T-helper 2 cell treated with Interferon-gamma antibody and Interleukin-4, amounts not matched to agents 5 μg/mL and 100 μg/mL, for 36 hours (primary cell): ENCODE data around the gene ISX.

Source experiments
- DNase-seq: peaks from one replicate; pipeline ENCODE4 v3.0.0; 2021; ENCODE audit warnings: low spot score
- H3K27ac Mint-ChIP-seq: one replicate; pipeline ENCODE4 v1.8.0; 2021; ENCODE audit warnings: mild to moderate bottlenecking, mixed read lengths
- H3K27me3 Mint-ChIP-seq: one replicate; pipeline ENCODE4 v1.8.0; 2021; ENCODE audit warnings: low read depth, mixed read lengths
- H3K36me3 Mint-ChIP-seq: one replicate; pipeline ENCODE4 v1.8.0; 2021; ENCODE audit warnings: low read depth, mixed read lengths
- H3K4me1 Mint-ChIP-seq: one replicate; pipeline ENCODE4 v1.8.0; 2021; ENCODE audit warnings: low read depth, mixed read lengths
- H3K4me3 Mint-ChIP-seq: one replicate; pipeline ENCODE4 v1.8.0; 2022; ENCODE audit warnings: mild to moderate bottlenecking, moderate library complexity, mixed read lengths
- H3K9me3 Mint-ChIP-seq: one replicate; pipeline ENCODE4 v1.8.0; 2021; ENCODE audit warnings: mixed read lengths

ISX gene

DNA sequence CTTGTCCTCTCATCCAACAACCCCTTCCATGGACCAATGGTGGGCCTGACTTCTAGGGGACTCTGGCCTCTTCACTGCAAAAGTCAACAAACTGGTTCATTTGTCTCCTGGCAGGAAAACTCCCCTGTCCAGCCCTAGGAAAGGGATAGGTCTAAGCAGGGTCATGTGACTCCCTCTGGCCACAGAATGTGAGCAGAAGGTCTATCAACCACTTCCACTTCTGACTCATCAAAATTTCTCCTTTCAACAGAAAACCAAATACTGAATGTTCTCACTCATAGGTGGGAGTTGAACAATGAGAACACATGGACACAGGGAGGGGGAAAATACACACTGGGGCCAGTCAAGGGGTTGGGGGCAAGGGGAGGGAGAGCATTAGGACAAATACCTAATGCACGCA is 1.3 kb upstream of the ISX start:
- no peak overlapping the region for H3K27ac Mint-ChIP-seq
- no peaks in the 10 kb centered on the region for H3K36me3 Mint-ChIP-seq
- peaks cover 8% of the 10 kb centered on the region for H3K4me1 Mint-ChIP-seq
- peak; percentile 4 for DNase-seq
- no peak overlapping the region for H3K4me3 Mint-ChIP-seq
- no peaks in the 10 kb centered on the region for H3K27me3 Mint-ChIP-seq
- H3K9me3 Mint-ChIP-seq: peaks cover 2% of the 10 kb centered on the region

DNA sequence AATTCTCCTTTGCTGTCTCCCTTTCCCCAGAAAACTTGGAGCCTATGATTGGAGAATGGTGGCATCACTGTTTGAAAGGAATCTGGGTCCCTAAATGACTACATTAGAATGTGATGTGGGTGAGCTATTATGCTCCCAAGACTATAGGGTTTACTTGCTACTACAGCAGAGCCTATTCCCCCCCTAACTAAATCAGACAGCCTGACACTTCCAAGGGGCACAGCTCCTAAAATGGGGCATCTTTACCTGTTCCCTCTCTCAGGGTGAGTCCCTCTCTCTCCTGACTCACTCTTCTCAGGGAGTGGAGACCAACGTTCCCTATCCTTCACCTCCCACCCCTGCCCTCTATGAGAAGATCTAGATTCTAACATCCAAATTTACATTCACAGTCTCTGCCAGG is 775 bp upstream of the ISX start:
- H3K27me3 Mint-ChIP-seq: no peaks in the 10 kb centered on the region
- no peaks in the 10 kb centered on the region for H3K36me3 Mint-ChIP-seq
- no peak overlapping the region for H3K4me3 Mint-ChIP-seq
- peaks cover 8% of the 10 kb centered on the region for H3K4me1 Mint-ChIP-seq
- H3K9me3 Mint-ChIP-seq: no peaks in the 10 kb centered on the region
- H3K27ac Mint-ChIP-seq: no peak overlapping the region
- no peak for DNase-seq

- Mint-ChIP-seq H3K36me3 (no peaks in the 10 kb centered on the region), H3K4me3 (no peak overlapping the region), H3K27me3 (no peaks in the 10 kb centered on the region), H3K9me3 (no peaks in the 10 kb centered on the region), H3K4me1 (peaks cover 8% of the 10 kb centered on the region), H3K27ac (no peak overlapping the region)
- no peak for DNase-seq
Measured at GRCh38 chr22:35066768-35067167, 810 bp downstream of the ISX start.

DNA sequence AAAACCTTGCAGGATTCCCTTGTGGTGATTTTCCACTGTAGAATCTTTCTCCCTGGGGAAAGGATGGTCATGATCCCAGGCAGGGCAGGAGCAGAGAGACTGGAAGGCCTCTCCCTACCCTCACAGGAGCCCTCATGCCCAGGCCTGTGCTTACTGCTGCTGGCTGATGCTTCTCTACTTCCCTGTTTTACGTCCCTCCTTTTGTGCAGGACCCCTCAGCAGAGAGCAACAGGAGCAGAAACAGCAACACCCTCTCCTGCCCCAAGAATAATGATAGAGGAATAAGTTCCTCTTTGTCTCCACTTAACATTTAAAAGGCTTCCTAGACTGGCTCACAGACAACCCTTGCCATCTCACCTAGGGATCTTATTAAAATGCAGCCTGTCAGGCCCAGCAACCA is 3.6 kb downstream of the ISX start:
- peaks cover 7% of the 10 kb centered on the region for H3K4me1 Mint-ChIP-seq
- H3K4me3 Mint-ChIP-seq: no peak overlapping the region
- H3K27ac Mint-ChIP-seq: no peak overlapping the region
- no peaks in the 10 kb centered on the region for H3K36me3 Mint-ChIP-seq
- no peak for DNase-seq
- H3K9me3 Mint-ChIP-seq: no peaks in the 10 kb centered on the region
- no peaks in the 10 kb centered on the region for H3K27me3 Mint-ChIP-seq

DNA sequence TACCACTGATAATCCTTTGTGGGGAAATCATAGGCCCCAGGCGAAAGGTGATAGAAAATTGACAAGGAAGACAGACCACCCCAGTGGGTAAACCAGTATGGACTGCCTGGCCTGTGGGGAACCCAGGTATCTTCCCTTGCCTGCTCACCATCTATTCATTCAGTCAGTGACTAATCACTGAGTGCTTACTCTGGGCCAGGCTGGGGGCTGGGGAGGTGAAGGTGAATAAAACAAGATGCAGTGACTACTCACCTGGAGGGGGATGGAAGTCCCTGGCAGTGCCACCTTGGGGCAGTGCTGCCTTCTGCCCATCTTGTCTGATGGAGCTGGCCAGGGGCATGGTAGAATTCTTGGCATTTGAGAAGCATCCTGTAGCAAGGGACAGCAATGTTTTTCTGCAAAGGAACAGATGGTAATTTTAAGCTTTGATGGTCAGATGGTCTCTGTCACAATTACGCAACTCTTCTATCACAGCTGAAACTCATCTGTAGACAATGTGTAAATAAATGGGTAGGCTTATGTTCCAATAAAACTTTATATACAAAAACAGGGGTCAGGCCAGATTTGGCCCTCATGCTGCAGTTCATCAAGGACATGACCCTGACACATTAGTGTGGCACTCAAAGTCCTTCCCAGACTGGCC is 4.6 kb downstream of the ISX start:
- H3K27me3 Mint-ChIP-seq: no peaks in the 10 kb centered on the region
- no peaks in the 10 kb centered on the region for H3K36me3 Mint-ChIP-seq
- no peak for DNase-seq
- H3K4me1 Mint-ChIP-seq: no peaks in the 10 kb centered on the region
- H3K27ac Mint-ChIP-seq: no peak overlapping the region
- no peak overlapping the region for H3K4me3 Mint-ChIP-seq
- H3K9me3 Mint-ChIP-seq: no peaks in the 10 kb centered on the region

GRCh38 chr22:35071784-35072183 is 5.8 kb downstream of the ISX start:
- H3K27ac Mint-ChIP-seq: no peak overlapping the region
- no peak for DNase-seq
- H3K9me3 Mint-ChIP-seq: no peaks in the 10 kb centered on the region

DNA sequence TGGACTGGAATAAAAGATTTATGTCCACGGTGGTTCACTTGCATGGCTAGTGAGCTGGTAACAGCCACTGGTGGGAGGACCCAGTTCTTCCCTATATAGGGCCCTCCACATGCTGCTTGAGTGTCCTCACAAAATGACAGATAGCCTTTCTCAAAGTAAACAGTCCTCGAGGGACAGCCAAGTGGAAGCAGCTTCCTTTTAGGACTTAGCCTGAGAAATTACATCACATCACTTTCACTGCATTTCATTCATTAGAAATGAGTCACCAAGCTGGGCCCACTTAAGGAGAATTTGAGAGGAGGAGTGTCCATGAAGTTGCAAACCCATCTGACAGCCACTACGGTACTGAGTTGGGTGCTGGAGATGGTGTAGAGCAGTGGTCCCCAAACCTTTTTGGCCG is 7.0 kb downstream of the ISX start:
- DNase-seq: no peak
- H3K4me3 Mint-ChIP-seq: no peak overlapping the region
- H3K4me1 Mint-ChIP-seq: no peaks in the 10 kb centered on the region
- H3K27me3 Mint-ChIP-seq: no peaks in the 10 kb centered on the region
- no peaks in the 10 kb centered on the region for H3K36me3 Mint-ChIP-seq
- H3K9me3 Mint-ChIP-seq: no peaks in the 10 kb centered on the region
- H3K27ac Mint-ChIP-seq: no peak overlapping the region

More at GRCh38 chr22:35071784-35072183, 5.8 kb downstream of the ISX start:
- Mint-ChIP-seq H3K4me3 (no peak overlapping the region), H3K36me3 (no peaks in the 10 kb centered on the region), H3K4me1 (no peaks in the 10 kb centered on the region), H3K27me3 (no peaks in the 10 kb centered on the region)

GRCh38 chr22:35074583-35074982 is 8.6 kb downstream of the ISX start:
- Mint-ChIP-seq H3K4me3 (no peak overlapping the region), H3K27me3 (no peaks in the 10 kb centered on the region), H3K9me3 (no peaks in the 10 kb centered on the region), H3K36me3 (no peaks in the 10 kb centered on the region), H3K27ac (no peak overlapping the region), H3K4me1 (no peaks in the 10 kb centered on the region)
- no peak for DNase-seq

DNA sequence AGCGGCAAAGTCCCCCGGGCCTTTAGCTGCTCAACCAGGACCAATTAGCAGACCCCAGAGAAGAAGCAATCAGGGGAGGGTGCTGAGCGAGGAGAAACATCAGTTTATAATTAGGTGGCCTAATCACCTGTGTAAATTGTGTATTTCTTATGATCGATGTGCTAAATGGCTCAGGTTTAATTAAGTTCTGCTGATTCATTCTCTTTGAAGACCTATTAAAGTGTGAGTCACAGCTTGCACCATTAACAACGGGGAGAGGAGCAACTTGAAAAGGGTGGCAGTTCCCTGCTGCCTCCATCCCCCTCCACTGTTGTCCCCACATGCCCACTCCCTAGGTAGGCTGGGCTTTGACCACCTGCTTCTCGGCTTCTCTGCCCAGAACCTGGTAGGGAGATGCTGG is 10.7 kb downstream of the ISX start:
- no peak for DNase-seq
- Mint-ChIP-seq H3K9me3 (no peaks in the 10 kb centered on the region), H3K27me3 (no peaks in the 10 kb centered on the region), H3K4me3 (no peak overlapping the region), H3K36me3 (no peaks in the 10 kb centered on the region), H3K27ac (no peak overlapping the region), H3K4me1 (no peaks in the 10 kb centered on the region)

DNA sequence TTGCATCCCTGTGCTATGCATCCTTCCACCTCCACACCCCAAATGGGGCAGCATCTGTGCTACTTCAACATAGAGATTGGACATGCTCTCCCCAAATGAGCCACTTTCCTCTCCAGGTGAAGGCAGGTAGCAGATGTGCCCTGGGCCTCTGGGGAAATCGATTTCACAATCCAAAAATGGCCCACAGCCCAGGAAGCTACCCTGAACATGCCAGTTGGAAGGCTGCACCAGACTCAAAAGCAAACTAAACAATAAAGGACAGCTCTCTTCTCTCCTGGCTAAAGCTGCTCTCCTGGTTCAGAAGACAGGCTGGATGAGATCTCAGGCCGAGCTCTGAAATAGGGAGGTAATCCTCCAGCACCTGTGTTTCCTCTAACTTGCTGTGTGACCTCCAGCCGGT is 19.7 kb downstream of the ISX start:
- no peak overlapping the region for H3K4me3 Mint-ChIP-seq
- no peak for DNase-seq
- no peak overlapping the region for H3K27ac Mint-ChIP-seq
- H3K36me3 Mint-ChIP-seq: no peaks in the 10 kb centered on the region
- no peaks in the 10 kb centered on the region for H3K9me3 Mint-ChIP-seq
- H3K27me3 Mint-ChIP-seq: no peaks in the 10 kb centered on the region
- no peaks in the 10 kb centered on the region for H3K4me1 Mint-ChIP-seq

GRCh38 chr22:35089139-35089538 is 23.2 kb downstream of the ISX start:
- H3K9me3 Mint-ChIP-seq: no peaks in the 10 kb centered on the region
- no peaks in the 10 kb centered on the region for H3K27me3 Mint-ChIP-seq
- H3K4me3 Mint-ChIP-seq: no peak overlapping the region
- no peak for DNase-seq
- no peaks in the 10 kb centered on the region for H3K4me1 Mint-ChIP-seq
- no peak overlapping the region for H3K27ac Mint-ChIP-seq
- no peaks in the 10 kb centered on the region for H3K36me3 Mint-ChIP-seq

DNA sequence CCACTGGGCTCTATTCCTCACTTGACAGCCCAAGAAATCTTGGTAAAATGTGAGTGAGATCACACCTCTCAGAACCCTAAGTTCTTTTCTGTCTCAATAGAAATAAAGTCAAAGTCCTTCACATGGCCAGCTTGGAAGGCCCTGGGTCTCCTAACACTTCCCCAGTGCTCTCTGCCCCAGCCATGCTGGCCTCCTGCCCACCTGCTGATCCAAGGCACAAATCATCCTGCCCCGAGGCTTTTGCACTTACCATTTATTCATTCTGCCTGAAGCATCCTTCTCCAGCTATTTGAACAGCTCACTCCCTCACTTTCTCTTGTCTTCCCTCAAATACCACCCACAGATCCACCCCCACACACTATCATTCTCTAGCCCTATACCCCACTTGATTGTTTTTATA is 26.4 kb downstream of the ISX start:
- Mint-ChIP-seq H3K36me3 (no peaks in the 10 kb centered on the region), H3K4me3 (no peak overlapping the region), H3K27me3 (no peaks in the 10 kb centered on the region), H3K27ac (no peak overlapping the region), H3K9me3 (no peaks in the 10 kb centered on the region), H3K4me1 (no peaks in the 10 kb centered on the region)
- no peak for DNase-seq

DNA sequence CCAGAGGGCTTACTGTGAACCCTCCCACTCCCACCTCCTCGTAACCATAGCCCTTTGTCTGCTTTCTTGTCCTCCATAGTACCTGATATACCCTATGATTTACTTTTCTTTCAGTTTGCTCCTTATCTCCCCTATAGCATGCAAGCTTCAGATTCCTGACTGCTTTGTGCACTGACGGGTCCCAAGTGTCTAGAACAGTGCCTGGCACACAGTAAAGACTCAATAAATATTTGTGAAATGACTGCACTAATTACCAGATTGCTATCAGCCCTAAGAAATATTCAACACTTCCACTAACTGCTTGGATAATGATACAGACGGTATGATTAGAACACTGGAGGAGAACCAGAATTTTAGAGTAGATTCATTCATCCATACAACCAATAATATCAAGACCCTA is 33.0 kb downstream of the ISX start:
- H3K9me3 Mint-ChIP-seq: no peaks in the 10 kb centered on the region
- no peak overlapping the region for H3K27ac Mint-ChIP-seq
- H3K36me3 Mint-ChIP-seq: no peaks in the 10 kb centered on the region
- no peaks in the 10 kb centered on the region for H3K4me1 Mint-ChIP-seq
- no peak for DNase-seq
- H3K4me3 Mint-ChIP-seq: no peak overlapping the region
- H3K27me3 Mint-ChIP-seq: no peaks in the 10 kb centered on the region

- Mint-ChIP-seq H3K9me3 (no peaks in the 10 kb centered on the region), H3K27ac (no peak overlapping the region)
Measured at GRCh38 chr22:35099883-35100282, 33.9 kb downstream of the ISX start.

DNA sequence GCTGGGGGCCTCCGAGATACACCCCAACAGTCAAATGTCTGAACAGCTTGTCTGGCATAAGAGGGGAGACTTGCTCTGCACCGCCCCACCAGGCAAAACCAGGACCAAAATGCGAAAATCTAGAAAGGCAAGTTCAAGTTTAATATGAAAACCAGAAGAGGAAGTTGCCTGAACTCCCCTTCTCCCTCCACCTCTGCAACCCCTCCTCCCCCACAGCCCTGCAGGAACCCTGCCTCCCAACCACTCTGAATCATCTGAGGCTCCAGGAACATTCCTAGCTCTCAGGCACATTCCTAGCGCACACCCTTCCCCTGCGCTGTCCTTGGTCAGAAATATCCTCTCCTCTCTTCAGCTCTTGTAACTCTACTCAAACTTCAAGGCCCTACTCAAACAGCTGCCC is 36.7 kb downstream of the ISX start:
- Mint-ChIP-seq H3K27ac (no peak overlapping the region), H3K4me3 (no peak overlapping the region), H3K9me3 (no peaks in the 10 kb centered on the region), H3K27me3 (no peaks in the 10 kb centered on the region), H3K4me1 (no peaks in the 10 kb centered on the region), H3K36me3 (no peaks in the 10 kb centered on the region)
- no peak for DNase-seq

More at GRCh38 chr22:35099883-35100282, 33.9 kb downstream of the ISX start:
- H3K4me1 Mint-ChIP-seq: no peaks in the 10 kb centered on the region
- H3K4me3 Mint-ChIP-seq: no peak overlapping the region
- DNase-seq: no peak
- H3K36me3 Mint-ChIP-seq: no peaks in the 10 kb centered on the region
- no peaks in the 10 kb centered on the region for H3K27me3 Mint-ChIP-seq
